GM21447 (cell line): Measurements from ENCODE around the gene GPRC5C.

Experiments used
- ATAC-seq: cut with Tn5 transposase; IDR thresholded peaks from one replicate; pipeline ENCODE4 v1.9.1; 2021; ENCODE audit not compliant: unreplicated experiment

GPRC5C gene

GRCh38 chr17:74451557-74451956 lies 19.7 kb downstream of the GPRC5C start:
- no peak for ATAC-seq

GRCh38 chr17:74452033-74452840 lies 20.3 kb downstream of the GPRC5C start:
- no peak for ATAC-seq

GRCh38 chr17:74452841-74453661 lies 21.2 kb downstream of the GPRC5C start:
- no peak for ATAC-seq

GRCh38 chr17:74453665-74454196 lies 21.8 kb downstream of the GPRC5C start:
- peak; percentile 24 for ATAC-seq

- ATAC-seq = peak; percentile 93
These were observed 22.5 kb downstream of the GPRC5C start for GRCh38 chr17:74454197-74455024.

GRCh38 chr17:74455025-74455545 lies 23.2 kb downstream of the GPRC5C start:
- no peak for ATAC-seq

- ATAC-seq = no peak
These were observed 23.9 kb downstream of the GPRC5C start for GRCh38 chr17:74455821-74456220.

GRCh38 chr17:74457146-74457819 lies 25.4 kb downstream of the GPRC5C start:
- ATAC-seq = no peak

GRCh38 chr17:74457820-74458166 lies 25.9 kb downstream of the GPRC5C start:
- ATAC-seq = no peak

GRCh38 chr17:74458835-74459234 lies 26.9 kb downstream of the GPRC5C start:
- no peak for ATAC-seq

GRCh38 chr17:74459622-74460021 lies 27.7 kb downstream of the GPRC5C start:
- no peak for ATAC-seq

GRCh38 chr17:74460241-74460640 lies 28.4 kb downstream of the GPRC5C start:
- ATAC-seq = no peak

- no peak for ATAC-seq
These were observed 29.1 kb downstream of the GPRC5C start for GRCh38 chr17:74460996-74461395.

- no peak for ATAC-seq
These were observed 29.7 kb downstream of the GPRC5C start for GRCh38 chr17:74461611-74462010.

GRCh38 chr17:74464730-74465377 lies 33.0 kb downstream of the GPRC5C start:
- ATAC-seq = no peak

- ATAC-seq = no peak
These were observed 33.7 kb downstream of the GPRC5C start for GRCh38 chr17:74465378-74466110.

GRCh38 chr17:74466111-74466827 lies 34.4 kb downstream of the GPRC5C start, which contains the start of gene CD300A:
Gene CD300A, plus strand, starts transcription at chr17:74466634. Its CDS starts 70 bp downstream, at chr17:74466704.
- ATAC-seq = no peak

- ATAC-seq = no peak
These were observed 34.9 kb downstream of the GPRC5C start for GRCh38 chr17:74466828-74467184.
